ENCODE results near the gene KCNB1. TPM values are rescaled to one million over a fixed set of nuclear protein-coding genes. Genes with fewer than 3 reads are reported as not detected.

The KCNB1 gene
- total RNA-seq, 4 donors from 2014 or later: 1.9 to 5.6 (median 2.3) TPM

- H3K27me3 ChIP-seq: peaks cover 40% of the 10 kb centered on the region
- DNase-seq: no peak
- intact Hi-C loops (cut with DNase I; ENCODE audit: low total_unique reads): no loop called here
- H3K36me3 ChIP-seq: no peaks in the 10 kb centered on the region
- TF ChIP-seq CTCF (IDR thresholded peaks at IDR 0.05): peak in 2 of 5 experiments; percentile 9 to 11
- no peak for TF ChIP-seq EP300 (IDR thresholded peaks at IDR 0.05; ENCODE audit: low read depth)
- TF ChIP-seq POLR2A (IDR thresholded peaks at IDR 0.05): no peak
- 55% methylated on average over 9 of the region's 9 CpGs; no CpG with 5 or more reads in 1 of the 2 donors for WGBS, 2 donors (ENCODE audit: low coverage in 1 of 2)
- no peak overlapping the region for H3K4me3 ChIP-seq
- H3K9me3 ChIP-seq: no peaks in the 10 kb centered on the region
- in situ Hi-C loops (cut with MboI; ENCODE audit: low pct_ligation_motif_present in 1 of 4, low pct_unique_long_range_greater_than_20kb in 1 of 4, low sequenced_read_pairs in 3 of 4): no loop called here
- H3K27ac ChIP-seq: no peak overlapping the region
- H3K4me1 ChIP-seq: peaks cover 2 to 15% (median 7%) of the 10 kb centered on the region in 4 donors
These were observed 158.7 kb downstream of the KCNB1 start for GRCh38 chr20:49323622-49324238.

- Histone ChIP-seq H3K4me1 (peaks cover 6 to 15% (median 13%) of the 10 kb centered on the region in 4 donors), H3K4me3 (no peak overlapping the region), H3K27me3 (peaks cover 62% of the 10 kb centered on the region), H3K36me3 (no peaks in the 10 kb centered on the region), H3K9me3 (no peaks in the 10 kb centered on the region), H3K27ac (no peak overlapping the region)
- DNase-seq: no peak
- intact Hi-C loops (cut with DNase I; ENCODE audit: low total_unique reads) (no loop called here), in situ Hi-C loops (cut with MboI; ENCODE audit: low pct_ligation_motif_present in 1 of 4, low pct_unique_long_range_greater_than_20kb in 1 of 4, low sequenced_read_pairs in 3 of 4) (no loop called here)
- TF ChIP-seq POLR2A (IDR thresholded peaks at IDR 0.05): no peak
- no peak for TF ChIP-seq POLR2AphosphoS5 (IDR thresholded peaks at IDR 0.05)
- peak in 3 of 5 experiments; percentile 6 to 15 (median 10) for TF ChIP-seq CTCF (IDR thresholded peaks at IDR 0.05)
- WGBS, 2 donors (ENCODE audit: low coverage in 1 of 2): 4% methylated on average over 1 of the region's 1 CpG; no CpG with 5 or more reads in 1 of the 2 donors
These were observed 162.0 kb downstream of the KCNB1 start for GRCh38 chr20:49320460-49320859.

GRCh38 chr20:49319208-49319809, 163.2 kb downstream of the KCNB1 start:
- Histone ChIP-seq H3K9me3 (no peaks in the 10 kb centered on the region), H3K27me3 (peaks cover 69% of the 10 kb centered on the region), H3K4me1 (peaks cover 6 to 15% (median 13%) of the 10 kb centered on the region in 4 donors), H3K4me3 (peak overlapping the region in 2 of 4 donors; percentile 23 to 44), H3K27ac (no peak overlapping the region), H3K36me3 (no peaks in the 10 kb centered on the region)
- 11 to 41% methylated on average over 11 to 25 of the region's 25 CpGs for WGBS, 2 donors (ENCODE audit: low coverage in 1 of 2)
- intact Hi-C loops (cut with DNase I; ENCODE audit: low total_unique reads): no loop called here
- DNase-seq: no peak
- in situ Hi-C loops (cut with MboI; ENCODE audit: low pct_ligation_motif_present in 1 of 4, low pct_unique_long_range_greater_than_20kb in 1 of 4, low sequenced_read_pairs in 3 of 4): no loop called here
- TF ChIP-seq CTCF (IDR thresholded peaks at IDR 0.05): no peak
- TF ChIP-seq EP300 (IDR thresholded peaks at IDR 0.05; ENCODE audit: low read depth): no peak
- TF ChIP-seq POLR2A (IDR thresholded peaks at IDR 0.05): no peak
- no peak for TF ChIP-seq POLR2AphosphoS5 (IDR thresholded peaks at IDR 0.05)

GRCh38 chr20:49318430-49319207, 163.8 kb downstream of the KCNB1 start:
- peaks cover 6 to 15% (median 13%) of the 10 kb centered on the region in 4 donors for H3K4me1 ChIP-seq
- H3K27ac ChIP-seq: no peak overlapping the region
- intact Hi-C loops (cut with DNase I; ENCODE audit: low total_unique reads): no loop called here
- no peaks in the 10 kb centered on the region for H3K9me3 ChIP-seq
- no peak for TF ChIP-seq POLR2AphosphoS5 (IDR thresholded peaks at IDR 0.05)
- no peak for TF ChIP-seq CTCF (IDR thresholded peaks at IDR 0.05)
- TF ChIP-seq EP300 (IDR thresholded peaks at IDR 0.05; ENCODE audit: low read depth): no peak
- no peak for TF ChIP-seq POLR2A (IDR thresholded peaks at IDR 0.05)
- in situ Hi-C loops (cut with MboI; ENCODE audit: low pct_ligation_motif_present in 1 of 4, low pct_unique_long_range_greater_than_20kb in 1 of 4, low sequenced_read_pairs in 3 of 4): no loop called here
- H3K27me3 ChIP-seq: peaks cover 69% of the 10 kb centered on the region
- no peaks in the 10 kb centered on the region for H3K36me3 ChIP-seq
- peak overlapping the region in 2 of 4 donors; percentile 23 to 44 for H3K4me3 ChIP-seq
- 6 to 14% methylated on average over 16 to 60 of the region's 70 CpGs for WGBS, 2 donors (ENCODE audit: low coverage in 1 of 2)
- no peak for DNase-seq

All from transverse colon (tissue), 4 donors.